ENCODE data around the gene DPYD. TPM values are rescaled to one million over a fixed set of nuclear protein-coding genes. Genes with fewer than 3 reads are reported as not detected.

The DPYD gene
- total RNA-seq, 1 donor from 2014 or later, result 8.8 TPM

GRCh38 chr1:97254731-97255463, 665.9 kb downstream of the DPYD start:
- Histone ChIP-seq H3K36me3 (ENCODE audit: insufficient read depth, low read length) (no peaks in the 10 kb centered on the region), H3K9me3 (ENCODE audit: insufficient read depth, low read depth, low read length) (no peaks in the 10 kb centered on the region), H3K79me2 (ENCODE audit: insufficient read depth, low read length) (no peaks in the 10 kb centered on the region), H2AFZ (ENCODE audit: low read depth, low read length) (no peak overlapping the region), H3K4me1 (ENCODE audit: insufficient read depth, low read length) (no peaks in the 10 kb centered on the region), H3K4me3 (ENCODE audit: insufficient read depth, low read depth, low read length) (no peak overlapping the region), H3K9ac (ENCODE audit: low read length) (no peak overlapping the region), H4K20me1 (ENCODE audit: insufficient read depth, low read length) (no peaks in the 10 kb centered on the region), H3K27me3 (ENCODE audit: insufficient read depth, low read length) (no peaks in the 10 kb centered on the region), H3K27ac (ENCODE audit: low read depth, low read length) (no peak overlapping the region), H3K4me2 (ENCODE audit: low read length) (no peak overlapping the region)
- Mint-ChIP-seq H3K4me1 (ENCODE audit: low read depth, unreplicated experiment) (no peaks in the 10 kb centered on the region), H3K36me3 (ENCODE audit: low read depth, unreplicated experiment) (no peaks in the 10 kb centered on the region), H3K4me3 (ENCODE audit: unreplicated experiment) (no peak overlapping the region), H3K27me3 (ENCODE audit: low read depth, unreplicated experiment) (no peaks in the 10 kb centered on the region), H3K9me3 (ENCODE audit: unreplicated experiment) (no peaks in the 10 kb centered on the region), H3K27ac (ENCODE audit: unreplicated experiment) (no peak overlapping the region)
- DNase-seq (ENCODE audit: low read depth) (peak; percentile 86), FAIRE-seq (no peak)
- TF ChIP-seq CTCF (IDR thresholded peaks at IDR 0.05; ENCODE audit: insufficient read depth, low read depth, low read length) (no peak), EZH2 (IDR thresholded peaks at IDR 0.05; ENCODE audit: insufficient read depth, low read length) (no peak)

GRCh38 chr1:97252925-97253324, 667.9 kb downstream of the DPYD start:
- Histone ChIP-seq H3K4me3 (ENCODE audit: insufficient read depth, low read depth, low read length) (no peak overlapping the region), H3K36me3 (ENCODE audit: insufficient read depth, low read length) (no peaks in the 10 kb centered on the region), H3K4me2 (ENCODE audit: low read length) (no peak overlapping the region), H3K4me1 (ENCODE audit: insufficient read depth, low read length) (no peaks in the 10 kb centered on the region), H3K27me3 (ENCODE audit: insufficient read depth, low read length) (no peaks in the 10 kb centered on the region), H2AFZ (ENCODE audit: low read depth, low read length) (no peak overlapping the region), H3K27ac (ENCODE audit: low read depth, low read length) (no peak overlapping the region), H3K9ac (ENCODE audit: low read length) (no peak overlapping the region), H4K20me1 (ENCODE audit: insufficient read depth, low read length) (no peaks in the 10 kb centered on the region), H3K9me3 (ENCODE audit: insufficient read depth, low read depth, low read length) (no peaks in the 10 kb centered on the region), H3K79me2 (ENCODE audit: insufficient read depth, low read length) (no peaks in the 10 kb centered on the region)
- no peak for FAIRE-seq
- TF ChIP-seq EZH2 (IDR thresholded peaks at IDR 0.05; ENCODE audit: insufficient read depth, low read length), result no peak
- TF ChIP-seq CTCF (IDR thresholded peaks at IDR 0.05; ENCODE audit: insufficient read depth, low read depth, low read length), result no peak
- Mint-ChIP-seq H3K27me3 (ENCODE audit: low read depth, unreplicated experiment) (no peaks in the 10 kb centered on the region), H3K27ac (ENCODE audit: unreplicated experiment) (no peak overlapping the region), H3K9me3 (ENCODE audit: unreplicated experiment) (no peaks in the 10 kb centered on the region), H3K36me3 (ENCODE audit: low read depth, unreplicated experiment) (peaks cover 3% of the 10 kb centered on the region), H3K4me1 (ENCODE audit: low read depth, unreplicated experiment) (no peaks in the 10 kb centered on the region), H3K4me3 (ENCODE audit: unreplicated experiment) (no peak overlapping the region)
- DNase-seq (ENCODE audit: low read depth), result no peak

GRCh38 chr1:97252076-97252475, 668.8 kb downstream of the DPYD start:
- Mint-ChIP-seq H3K4me3 (ENCODE audit: unreplicated experiment) (no peak overlapping the region), H3K36me3 (ENCODE audit: low read depth, unreplicated experiment) (peaks cover 3% of the 10 kb centered on the region), H3K27ac (ENCODE audit: unreplicated experiment) (no peak overlapping the region), H3K4me1 (ENCODE audit: low read depth, unreplicated experiment) (no peaks in the 10 kb centered on the region), H3K9me3 (ENCODE audit: unreplicated experiment) (no peaks in the 10 kb centered on the region), H3K27me3 (ENCODE audit: low read depth, unreplicated experiment) (no peaks in the 10 kb centered on the region)
- Histone ChIP-seq H2AFZ (ENCODE audit: low read depth, low read length) (no peak overlapping the region), H3K9ac (ENCODE audit: low read length) (no peak overlapping the region), H3K79me2 (ENCODE audit: insufficient read depth, low read length) (no peaks in the 10 kb centered on the region), H3K9me3 (ENCODE audit: insufficient read depth, low read depth, low read length) (no peaks in the 10 kb centered on the region), H3K27ac (ENCODE audit: low read depth, low read length) (no peak overlapping the region), H3K4me3 (ENCODE audit: insufficient read depth, low read depth, low read length) (no peak overlapping the region), H3K27me3 (ENCODE audit: insufficient read depth, low read length) (no peaks in the 10 kb centered on the region), H3K36me3 (ENCODE audit: insufficient read depth, low read length) (no peaks in the 10 kb centered on the region), H3K4me1 (ENCODE audit: insufficient read depth, low read length) (no peaks in the 10 kb centered on the region), H4K20me1 (ENCODE audit: insufficient read depth, low read length) (no peaks in the 10 kb centered on the region), H3K4me2 (ENCODE audit: low read length) (no peak overlapping the region)
- FAIRE-seq (no peak), DNase-seq (ENCODE audit: low read depth) (peak; percentile 70)
- no peak for TF ChIP-seq CTCF (IDR thresholded peaks at IDR 0.05; ENCODE audit: insufficient read depth, low read depth, low read length)
- no peak for TF ChIP-seq EZH2 (IDR thresholded peaks at IDR 0.05; ENCODE audit: insufficient read depth, low read length)

Measured in astrocyte (in vitro differentiated cells and primary cell).